Astrocyte of the hippocampus (primary cell): ENCODE results near the gene TTLL4.

Experiments used
- DNase-seq: peaks from one replicate; pipeline ENCODE4 v3.0.0; 2011; ENCODE audit warnings: low read depth, low spot score

The TTLL4 gene

GRCh38 chr2:218711550-218711929 lies 905 bp downstream of the TTLL4 start:
- DNase-seq = peak; percentile 32

- DNase-seq = no peak
Observed at GRCh38 chr2:218713922-218714321, 3.3 kb downstream of the TTLL4 start.

GRCh38 chr2:218716070-218716469 lies 5.4 kb downstream of the TTLL4 start:
- peak; percentile 75 for DNase-seq

GRCh38 chr2:218717262-218717661 lies 6.6 kb downstream of the TTLL4 start:
- peak; percentile 39 for DNase-seq

GRCh38 chr2:218718058-218718457 lies 7.4 kb downstream of the TTLL4 start:
- no peak for DNase-seq

- DNase-seq = no peak
Observed at GRCh38 chr2:218719457-218719856, 8.8 kb downstream of the TTLL4 start.

GRCh38 chr2:218720048-218721041 lies 9.7 kb downstream of the TTLL4 start:
- DNase-seq = no peak

- no peak for DNase-seq
Observed at GRCh38 chr2:218721488-218721887, 10.9 kb downstream of the TTLL4 start.

GRCh38 chr2:218721934-218722333 lies 11.3 kb downstream of the TTLL4 start:
- DNase-seq = no peak

- DNase-seq = no peak
Observed at GRCh38 chr2:218722419-218722818, 11.8 kb downstream of the TTLL4 start.

- no peak for DNase-seq
Observed at GRCh38 chr2:218722876-218723785, 12.5 kb downstream of the TTLL4 start.

GRCh38 chr2:218726004-218726574 lies 15.5 kb downstream of the TTLL4 start:
- DNase-seq = no peak

GRCh38 chr2:218727502-218728165 lies 17.0 kb downstream of the TTLL4 start:
- no peak for DNase-seq

- DNase-seq = no peak
Observed at GRCh38 chr2:218729640-218730039, 19.0 kb downstream of the TTLL4 start.

- no peak for DNase-seq
Observed at GRCh38 chr2:218732052-218732760, 21.6 kb downstream of the TTLL4 start.

- DNase-seq = no peak
Observed at GRCh38 chr2:218732761-218733158, 22.1 kb downstream of the TTLL4 start.

- DNase-seq = peak; percentile 44
Observed at GRCh38 chr2:218733171-218734021, 22.8 kb downstream of the TTLL4 start.

- no peak for DNase-seq
Observed at GRCh38 chr2:218734190-218734975, 23.7 kb downstream of the TTLL4 start.

- no peak for DNase-seq
Observed at GRCh38 chr2:218736531-218736930, 25.9 kb downstream of the TTLL4 start.
